Stimulated activated naive CD4-positive, alpha-beta T cell (primary cell): ENCODE data around the gene UCN2.

Source experiments
- DNase-seq, 6 experiments: peaks; one replicate each; lab custom pipeline; 2025; lab: John Stamatoyannopoulos, UW

Gene UCN2, protein sequence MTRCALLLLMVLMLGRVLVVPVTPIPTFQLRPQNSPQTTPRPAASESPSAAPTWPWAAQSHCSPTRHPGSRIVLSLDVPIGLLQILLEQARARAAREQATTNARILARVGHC

DNA sequence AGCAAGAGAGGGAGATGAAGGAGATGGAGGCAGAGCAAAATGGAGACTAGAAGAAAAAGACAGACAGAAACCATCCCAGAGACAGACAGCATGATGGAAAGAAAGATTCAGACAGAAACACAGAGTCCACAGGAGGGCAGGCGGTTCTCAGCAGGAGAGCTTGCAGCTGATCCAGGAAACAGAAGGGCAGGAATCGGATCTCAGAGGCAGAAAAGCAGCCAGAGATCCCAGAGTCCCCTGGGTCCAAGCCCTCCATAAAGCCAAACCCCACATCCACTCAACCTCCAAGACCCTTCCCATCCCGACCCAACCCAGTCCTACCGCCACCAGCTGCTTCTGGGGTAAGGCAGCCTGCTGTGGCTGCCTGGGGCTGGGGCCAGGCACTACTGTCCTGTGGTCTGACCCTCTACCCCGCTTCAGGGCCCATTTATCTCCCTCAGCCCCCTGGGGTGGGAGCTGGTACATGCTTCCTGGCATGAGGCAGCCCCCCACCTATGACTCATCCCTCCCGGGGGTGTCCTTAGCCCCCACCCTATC, at the start of gene UCN2:
TSS of gene UCN2 (minus strand) at position 400 of the 537 bp plus-strand sequence. CDS start 657 bp downstream, outside the sequence.
- no peak for DNase-seq

DNA sequence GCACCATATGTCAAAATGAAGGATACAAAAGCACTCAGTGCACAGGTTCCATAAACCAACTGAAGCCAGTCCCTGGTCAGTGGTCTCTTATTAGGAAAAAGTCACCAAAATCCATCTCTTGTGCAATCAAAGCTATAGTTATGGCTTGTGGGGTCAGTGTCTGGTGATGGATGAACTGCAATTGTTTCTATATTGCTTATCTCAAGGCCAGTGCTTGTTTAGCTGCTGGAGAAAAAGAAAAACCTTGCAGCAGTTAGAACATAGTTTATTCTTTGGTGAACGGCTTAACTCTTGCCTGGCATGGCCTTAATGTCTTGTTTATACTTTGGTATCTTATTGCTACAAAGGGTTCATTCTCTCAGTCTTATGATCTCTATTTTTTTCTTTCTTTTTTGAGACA, 48.7 kb upstream of the UCN2 start:
- DNase-seq, result no peak

DNA sequence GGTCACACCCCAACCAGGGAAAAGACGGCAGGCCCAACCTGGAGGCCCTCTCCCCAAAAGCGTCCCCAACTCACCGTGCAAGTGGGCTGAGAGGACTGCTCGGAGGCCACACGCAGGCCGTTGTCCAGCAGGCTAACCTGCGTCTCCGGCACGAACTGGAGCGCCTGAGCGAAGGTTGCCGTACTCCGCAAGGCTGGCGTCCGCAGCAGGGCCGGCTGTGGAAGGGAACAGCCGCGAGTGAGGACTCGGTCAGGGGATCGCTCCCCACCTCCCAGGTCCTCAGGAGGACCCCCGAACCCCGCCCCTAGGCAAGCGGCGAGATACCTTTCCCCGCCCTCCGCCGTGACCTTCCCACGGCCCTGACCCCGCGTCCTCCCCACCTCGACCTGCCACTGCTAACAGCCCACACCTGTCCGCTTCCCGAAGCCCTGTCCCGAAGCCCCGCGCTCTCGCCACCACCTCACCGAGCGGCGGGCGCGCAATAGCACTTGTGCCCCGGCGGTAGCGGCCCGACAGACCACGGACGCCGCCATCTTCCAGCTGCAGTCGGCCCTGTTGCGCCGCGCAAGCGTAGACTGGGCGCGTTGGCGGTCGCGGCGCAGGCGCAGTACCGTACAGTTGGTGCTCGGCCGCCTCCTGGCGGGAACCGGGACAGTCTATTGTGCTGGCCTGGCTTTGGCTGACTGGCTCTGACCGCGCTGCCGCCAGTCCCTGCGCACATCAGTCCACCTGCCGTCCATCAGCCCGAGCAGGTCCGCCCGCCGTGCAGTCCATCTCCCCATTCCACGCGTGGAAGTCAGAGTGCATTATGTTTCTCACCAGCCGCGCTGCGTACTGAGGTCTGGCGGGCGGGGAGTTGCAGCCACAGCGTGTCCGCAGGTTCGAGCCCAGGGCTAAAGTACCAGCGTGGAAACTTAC, 45.8 kb upstream of the UCN2 start, which contains the start of gene UQCRC1:
TSS of gene UQCRC1 (minus strand) at position 559 of the 918 bp plus-strand sequence. CDS start at position 533, 26 bp downstream.
- peak; percentile 81 to 92 (median 86) for DNase-seq

DNA sequence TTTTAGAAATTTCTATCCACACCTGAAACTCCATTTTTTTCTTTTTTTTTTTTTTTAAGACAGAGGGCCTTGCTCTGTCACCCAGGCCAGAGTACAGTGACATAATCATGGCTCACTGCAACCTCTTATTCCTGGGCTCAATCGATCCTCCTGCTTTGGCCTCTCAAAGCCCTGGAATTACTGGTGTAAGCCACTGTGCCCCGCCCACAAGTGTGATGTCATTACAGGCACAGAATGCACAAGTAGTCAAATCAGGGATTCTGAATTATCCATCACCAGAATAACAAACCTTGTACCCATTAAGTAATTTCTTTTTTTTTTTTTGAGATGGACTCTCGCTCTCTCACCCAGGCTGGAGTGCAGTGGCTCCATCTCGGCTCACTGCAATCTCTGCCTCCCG, 43.9 kb upstream of the UCN2 start:
- peak in 1 of 6 experiments; percentile 5 for DNase-seq

DNA sequence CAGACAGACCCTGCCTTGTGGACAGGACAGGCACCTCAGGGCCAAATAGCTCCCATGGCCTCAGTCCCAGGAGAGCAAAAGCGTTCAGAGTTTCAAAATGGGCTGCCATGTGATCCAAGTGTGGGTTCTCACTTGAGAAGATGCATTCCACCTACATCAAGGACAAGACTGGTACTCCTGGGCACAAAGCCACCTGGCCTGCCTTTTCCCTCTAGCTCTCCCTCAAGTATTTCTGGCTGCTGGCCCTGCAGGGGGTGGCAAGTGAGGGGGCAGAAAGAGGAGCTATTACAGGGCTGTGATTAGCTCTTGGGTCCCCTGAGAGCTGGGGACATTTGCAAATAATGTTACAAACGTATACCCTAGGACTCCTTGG, 38.0 kb upstream of the UCN2 start:
- no peak for DNase-seq

DNA sequence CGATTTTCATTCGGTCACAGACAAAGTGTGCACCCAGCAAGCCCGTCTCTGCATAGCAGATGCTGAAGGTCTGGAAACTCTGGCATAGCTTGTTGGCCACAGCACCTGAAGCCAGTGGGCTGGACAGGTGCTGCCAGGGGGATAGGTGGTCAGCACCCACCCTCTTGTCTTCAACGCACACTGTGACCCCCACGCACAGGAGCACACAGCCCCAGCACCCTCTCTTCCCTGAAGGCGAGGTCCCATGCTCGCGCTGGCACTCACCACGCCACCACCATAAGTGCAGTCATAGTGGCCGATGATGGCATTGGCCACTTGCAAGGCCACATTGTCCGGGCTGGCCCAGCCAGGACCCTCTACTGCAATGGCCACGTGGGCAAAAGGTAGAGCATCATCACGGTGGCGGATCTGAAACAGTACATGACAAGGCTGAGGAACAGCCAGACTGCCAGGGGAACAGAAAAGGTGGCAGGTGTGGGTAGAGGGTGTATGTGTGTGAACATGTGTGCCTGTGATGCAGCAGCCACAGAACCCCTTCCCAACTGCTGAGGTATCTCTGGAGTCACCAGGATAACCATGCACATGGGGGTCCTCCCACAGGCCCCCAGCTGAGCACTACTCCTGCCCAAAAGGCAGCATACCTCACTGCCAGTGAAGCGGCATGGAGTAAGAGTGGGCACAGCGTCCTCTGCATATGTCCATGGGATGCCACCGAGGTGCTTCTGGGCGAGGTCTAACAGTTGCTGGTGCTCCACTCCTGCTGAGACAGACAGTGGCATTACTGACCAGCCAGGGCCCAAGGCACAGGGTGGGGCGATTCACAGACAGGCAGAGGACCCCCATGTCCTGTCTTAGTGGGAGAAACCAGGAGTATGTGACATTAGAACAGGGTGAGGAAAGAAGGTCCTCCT, 37.4 kb upstream of the UCN2 start:
- no peak for DNase-seq

DNA sequence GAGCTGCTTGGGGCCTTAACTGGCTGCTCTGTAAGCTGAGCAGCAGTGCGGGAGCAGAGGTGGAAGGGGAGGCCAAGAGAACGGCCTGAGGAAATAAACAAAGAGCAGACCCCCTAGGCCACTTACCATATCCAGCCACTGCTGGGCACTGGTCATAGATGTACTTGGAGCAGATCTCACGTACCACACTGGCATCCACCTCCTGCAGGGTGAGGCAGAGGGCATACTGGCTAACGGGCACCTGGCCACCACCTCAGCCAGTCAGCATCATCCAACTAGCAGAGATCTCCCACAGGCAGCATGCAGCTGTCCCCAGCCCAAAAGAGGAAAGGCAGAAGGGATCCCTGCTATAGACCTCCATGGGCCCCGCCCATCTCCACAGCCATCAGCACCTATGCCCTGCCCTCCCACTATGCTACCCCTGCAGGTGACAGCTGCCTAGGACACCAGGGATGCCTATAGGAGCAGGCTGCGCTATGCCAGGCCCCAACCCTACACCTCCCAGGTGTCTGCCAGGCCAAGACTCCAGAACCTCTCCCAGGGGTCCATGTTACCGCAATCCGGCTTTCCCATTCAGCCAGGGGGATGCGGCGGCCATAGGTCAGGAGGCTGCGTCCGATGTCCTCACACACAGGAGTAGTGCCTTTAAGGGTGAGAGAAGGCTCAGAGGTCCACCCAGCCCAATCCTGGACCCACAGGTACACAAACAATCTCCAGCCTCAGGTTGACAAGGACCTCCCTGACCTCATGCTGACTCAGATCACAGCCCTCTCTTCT, 36.1 kb upstream of the UCN2 start:
- no peak for DNase-seq

DNA sequence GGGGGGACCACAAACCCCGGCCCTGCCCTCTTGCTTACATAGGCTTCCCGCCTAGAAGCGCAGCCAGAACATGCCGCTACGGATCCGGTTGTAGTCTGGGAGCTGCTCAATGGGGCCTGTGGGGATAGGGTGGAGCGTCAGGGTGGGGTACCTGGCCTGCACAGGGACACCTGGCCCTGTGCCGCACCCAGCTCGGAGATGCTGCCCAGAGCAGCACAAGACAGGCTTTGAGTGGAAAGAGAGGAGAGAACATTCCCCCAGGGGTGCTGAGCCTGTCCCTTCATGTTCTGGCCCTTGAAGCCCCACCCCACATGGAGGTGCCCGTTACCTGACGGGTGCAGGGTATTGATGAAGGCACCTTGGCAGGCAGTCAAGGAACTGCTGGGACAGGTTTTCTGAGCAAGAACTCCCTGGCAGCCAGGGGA, 35.5 kb upstream of the UCN2 start:
- no peak for DNase-seq

DNA sequence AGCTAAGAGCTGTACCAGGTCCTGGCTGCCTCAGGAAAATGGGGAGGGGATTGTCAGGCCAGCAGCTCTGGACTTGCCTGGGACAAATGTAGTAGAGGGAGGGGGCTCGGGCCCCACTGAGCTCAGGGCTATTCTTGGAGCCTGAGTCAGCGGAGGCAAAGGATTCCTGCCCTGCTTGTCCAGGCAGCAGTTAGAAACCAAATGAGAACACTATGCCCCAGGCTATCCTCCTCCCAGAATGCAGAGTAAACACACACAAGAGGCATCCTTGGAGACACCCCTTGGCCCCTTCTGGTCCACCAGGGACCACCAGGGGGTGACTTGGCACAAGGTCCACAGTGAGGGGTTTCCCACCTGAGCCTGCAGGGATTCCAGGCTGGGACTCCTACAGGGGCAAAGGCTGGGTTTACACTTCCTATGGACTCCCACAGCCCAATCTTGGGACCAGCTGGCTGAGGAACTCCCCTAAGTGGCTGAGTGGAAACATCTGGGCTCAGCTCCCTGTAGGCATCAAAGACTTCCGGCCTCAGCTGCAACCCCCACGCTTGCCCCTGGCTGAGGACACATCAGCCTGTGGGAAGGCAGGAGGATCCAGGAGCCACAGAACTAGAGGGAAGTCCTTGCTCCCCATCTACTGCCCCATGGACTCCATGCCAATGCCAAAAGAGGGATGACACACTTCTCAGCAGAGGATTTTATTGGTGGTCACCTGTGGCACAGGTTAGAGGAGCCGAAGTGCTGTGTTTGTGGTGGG, 34.9 kb upstream of the UCN2 start:
- DNase-seq, result no peak

DNA sequence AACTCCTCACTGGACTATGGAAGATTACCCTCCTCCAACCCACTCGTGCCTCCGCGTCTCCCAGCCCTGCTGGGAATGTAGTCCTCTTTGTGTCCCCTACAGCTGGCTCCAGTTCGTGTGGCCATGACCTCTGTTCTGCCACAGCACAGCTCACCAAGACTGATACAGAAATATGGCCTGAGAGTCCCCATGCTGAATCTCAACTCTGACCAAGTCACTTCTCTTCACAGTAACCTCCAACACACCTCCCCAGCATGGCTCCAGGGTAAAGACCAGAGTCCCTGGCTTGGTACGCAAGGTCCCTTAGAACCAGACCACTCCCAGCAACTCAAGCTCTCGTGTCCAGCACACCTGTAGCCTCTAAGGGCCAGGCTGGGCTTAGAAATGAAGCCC, 33.8 kb upstream of the UCN2 start:
- no peak for DNase-seq

DNA sequence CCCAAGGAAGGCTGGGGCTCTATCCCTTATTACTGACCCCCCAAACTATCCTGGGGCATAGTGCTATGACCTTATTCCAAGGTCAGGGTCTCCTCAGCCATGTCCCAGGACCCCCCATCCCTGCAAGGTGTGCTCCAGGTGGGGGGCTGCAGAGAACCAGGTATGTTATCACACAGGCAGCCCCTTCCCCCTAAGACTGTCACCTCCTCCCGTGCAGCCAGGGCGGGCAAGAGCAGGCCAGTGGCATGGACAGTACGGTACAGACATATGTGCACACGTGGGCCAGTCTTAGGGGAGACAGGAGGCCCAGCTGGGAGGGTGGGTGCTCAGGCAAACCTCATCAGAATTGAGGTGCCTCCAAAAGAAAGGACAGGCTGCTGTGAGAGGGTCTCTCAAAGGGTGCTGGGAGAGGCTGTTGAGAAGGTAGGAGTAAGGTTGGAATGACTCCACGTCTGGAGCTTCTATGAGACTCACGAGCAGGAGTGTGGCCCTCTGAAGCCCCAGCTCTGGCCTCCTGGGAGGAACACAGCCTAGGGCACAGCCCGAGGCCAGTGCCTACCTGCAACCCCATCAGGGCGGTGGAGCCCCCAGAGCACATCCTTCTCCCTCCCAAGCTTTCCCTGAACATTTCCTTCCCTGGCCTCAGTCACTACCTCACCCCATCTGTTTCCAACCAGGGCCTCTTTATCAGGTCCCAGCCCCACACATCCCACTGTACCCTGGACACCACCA, 33.3 kb upstream of the UCN2 start:
- DNase-seq, result no peak

DNA sequence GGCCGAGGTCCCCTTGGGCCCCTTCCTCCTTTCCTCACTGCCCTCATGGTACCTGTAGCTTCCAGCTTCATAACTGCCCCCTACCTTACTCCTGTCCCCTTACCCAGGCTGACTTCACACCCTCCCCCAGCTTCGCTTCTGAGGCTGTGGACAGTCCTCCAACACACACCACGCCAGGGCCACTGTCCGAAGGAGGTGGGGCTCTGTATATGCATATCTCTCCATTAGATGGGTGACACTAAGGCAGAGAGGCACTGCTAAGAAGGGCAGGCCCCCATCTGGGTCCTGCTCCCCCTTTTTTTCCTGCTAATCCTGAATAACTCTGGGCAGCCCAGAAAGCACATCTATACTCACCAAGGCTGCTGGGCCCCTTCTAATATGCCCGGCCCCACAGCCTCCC, 32.6 kb upstream of the UCN2 start:
- no peak for DNase-seq

DNA sequence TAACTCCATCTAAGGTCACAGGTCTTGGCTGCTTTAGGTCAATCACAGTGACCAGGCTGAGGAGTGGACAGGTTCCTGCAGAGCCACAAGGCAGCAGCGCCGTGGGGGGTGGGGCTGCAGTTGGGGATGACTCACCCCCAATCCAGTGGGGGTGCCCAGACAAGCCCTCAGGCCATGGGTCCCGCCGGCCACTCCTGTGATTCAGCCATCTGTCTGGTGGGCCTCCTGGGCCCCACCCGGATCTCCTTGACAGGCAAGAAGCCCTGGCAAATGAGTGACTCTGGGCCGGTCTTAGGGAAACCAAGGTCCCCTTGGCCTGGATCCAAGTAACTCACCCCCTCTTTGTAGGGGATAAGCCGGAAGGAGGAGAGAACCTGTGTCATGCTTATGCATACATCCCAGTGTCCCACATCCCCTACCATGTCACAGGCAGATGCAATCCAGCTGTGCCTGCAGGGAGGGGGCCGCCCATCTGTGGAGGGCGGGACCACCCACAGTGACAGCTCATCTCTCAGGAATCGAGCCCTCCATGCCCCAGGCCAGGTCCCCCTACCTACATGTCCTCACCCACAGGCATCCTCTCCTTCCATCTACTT, 32.0 kb upstream of the UCN2 start:
- DNase-seq, result no peak

DNA sequence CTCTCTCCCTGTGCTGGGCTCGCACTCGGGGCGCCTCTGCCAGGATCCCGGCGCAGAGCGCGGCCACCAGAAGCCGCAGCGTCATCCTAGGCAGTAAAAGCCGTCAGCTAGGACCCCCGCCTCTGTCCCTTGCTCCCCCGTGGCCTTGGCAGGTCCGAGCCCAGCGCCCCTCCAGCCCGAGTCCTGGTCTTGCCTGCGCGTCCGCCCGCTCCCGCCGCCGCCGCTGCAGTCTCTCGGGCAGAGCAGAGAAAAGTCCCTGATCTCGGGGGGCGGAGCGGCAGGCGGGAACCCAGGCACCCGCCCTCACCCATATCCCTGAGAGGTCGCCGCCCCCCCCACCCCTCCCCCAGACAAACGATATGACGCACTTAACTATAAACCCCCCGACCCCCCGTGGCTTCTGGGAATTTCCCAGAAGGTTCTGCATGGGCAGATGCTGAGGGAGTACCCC, 31.5 kb upstream of the UCN2 start, which contains the start of gene COL7A1:
TSS of gene COL7A1 (minus strand) at position 255 of the 451 bp plus-strand sequence. CDS start at position 85, 170 bp downstream.
- no peak for DNase-seq

DNA sequence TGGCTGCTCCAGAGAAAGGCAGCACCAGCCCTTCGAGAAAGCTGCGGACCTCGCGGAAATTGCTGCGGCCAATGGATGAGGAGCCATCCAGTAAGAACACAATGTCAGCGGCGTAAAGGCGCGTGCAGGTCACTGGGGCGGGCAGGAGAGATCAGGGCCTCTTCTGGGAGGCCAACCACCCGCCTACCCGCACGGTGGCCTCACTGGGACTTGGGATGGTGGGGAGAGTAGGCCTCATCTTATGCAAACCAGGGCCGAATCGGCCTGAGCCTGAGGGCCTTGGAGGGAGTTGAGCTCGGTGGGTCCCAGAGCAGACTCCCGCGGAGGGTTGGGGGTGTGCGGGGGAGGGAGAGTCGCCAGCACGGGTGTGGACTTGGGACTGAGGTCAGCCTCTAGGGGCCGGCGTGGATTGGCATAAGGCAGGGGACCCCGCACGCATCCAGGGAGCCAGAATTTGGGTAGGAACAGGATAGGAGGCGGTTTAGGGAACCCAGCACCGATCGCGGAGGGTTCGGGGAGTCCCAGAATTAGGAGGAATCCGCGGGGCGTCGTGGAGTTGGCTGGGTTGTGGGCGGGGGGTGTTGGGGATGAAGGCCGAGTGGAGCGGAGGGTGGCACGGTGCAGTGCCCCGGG, 31.0 kb upstream of the UCN2 start:
- no peak for DNase-seq

DNA sequence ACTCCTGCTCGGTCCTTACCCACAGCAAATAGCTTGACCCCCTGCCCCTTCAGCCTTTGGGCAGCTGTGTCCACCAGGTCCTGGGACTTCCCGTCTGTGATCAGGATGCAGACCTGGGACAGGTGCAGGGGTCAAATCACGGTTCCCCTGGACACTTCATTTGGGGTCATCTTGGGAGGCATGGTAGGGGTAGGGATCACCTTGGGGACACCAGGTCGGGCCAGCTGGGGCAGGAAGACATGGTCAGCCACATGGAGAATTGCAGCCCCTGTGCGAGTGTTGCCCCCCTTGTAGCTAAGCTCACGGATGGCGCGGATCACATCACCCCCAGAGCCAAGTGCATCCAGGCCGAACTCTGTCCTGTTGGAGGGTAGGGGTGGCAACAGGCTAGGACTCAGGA, 29.8 kb upstream of the UCN2 start:
- no peak for DNase-seq

DNA sequence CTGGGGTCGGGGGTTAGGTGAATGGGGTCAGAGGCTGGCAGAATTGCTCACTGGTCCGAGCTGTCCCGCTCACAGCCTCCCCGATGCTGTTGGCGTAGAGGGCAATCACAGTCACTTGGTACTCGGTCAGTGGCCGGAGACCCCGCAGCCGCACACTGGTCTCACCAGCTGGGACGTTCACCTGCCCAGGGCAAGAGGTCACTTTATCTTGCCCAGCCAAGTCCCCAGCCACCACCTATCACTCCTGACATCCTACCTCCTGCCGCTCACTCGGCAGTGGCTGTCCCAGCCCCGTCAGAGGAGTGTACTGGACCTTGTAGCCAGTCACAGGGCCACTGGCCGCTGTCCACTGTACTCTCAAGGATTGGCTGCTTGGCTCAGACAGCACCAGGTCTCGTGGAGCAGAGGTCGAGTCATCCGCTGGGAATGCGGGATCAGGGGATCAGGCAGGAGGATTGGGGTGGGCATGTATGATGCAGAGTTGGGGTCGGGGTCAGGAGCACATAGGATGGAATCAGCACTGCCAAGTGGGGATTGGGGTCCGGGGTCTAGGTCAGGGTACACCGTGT, 29.0 kb upstream of the UCN2 start:
- no peak for DNase-seq

DNA sequence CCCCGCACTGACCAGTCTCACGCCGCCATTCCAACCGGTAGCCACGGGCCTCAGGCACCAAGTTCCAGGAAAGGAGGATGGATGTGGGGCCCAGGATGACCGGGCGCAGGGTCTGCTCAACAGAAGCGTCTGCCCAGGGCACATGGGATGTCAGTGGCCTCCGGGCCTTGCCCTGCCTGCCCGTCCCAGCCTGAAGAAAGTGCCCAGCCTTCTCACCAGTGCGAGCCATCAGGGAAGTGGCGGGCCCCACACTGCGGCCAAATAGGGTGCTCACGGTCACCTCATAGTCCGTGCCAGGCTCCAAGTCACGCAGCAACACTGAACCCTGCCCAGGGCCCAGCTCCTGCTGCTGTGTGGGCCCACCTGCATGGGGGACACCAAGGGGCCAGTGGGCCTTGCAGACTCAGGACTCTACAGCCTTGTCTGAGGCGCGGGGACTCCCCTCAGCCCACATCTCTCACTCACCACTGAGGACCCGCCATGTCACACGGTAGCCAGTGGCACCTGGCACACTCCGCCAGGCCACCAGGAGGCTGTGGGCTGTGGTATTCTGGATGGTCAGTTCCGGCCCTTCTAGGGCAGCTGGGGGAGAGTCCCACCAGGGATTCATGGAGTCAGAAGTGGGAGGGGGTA, 28.4 kb upstream of the UCN2 start:
- DNase-seq, result no peak
